Measurements from ENCODE around the gene SLC6A12. TPM values are rescaled to one million over a fixed set of nuclear protein-coding genes. Genes with fewer than 3 reads are reported as not detected.

Gene SLC6A12
- total and polyA plus RNA-seq, 2 donors (not counting 3 experiments of a cell fraction or from before 2014, with no cell fraction given), result not detected

DNA sequence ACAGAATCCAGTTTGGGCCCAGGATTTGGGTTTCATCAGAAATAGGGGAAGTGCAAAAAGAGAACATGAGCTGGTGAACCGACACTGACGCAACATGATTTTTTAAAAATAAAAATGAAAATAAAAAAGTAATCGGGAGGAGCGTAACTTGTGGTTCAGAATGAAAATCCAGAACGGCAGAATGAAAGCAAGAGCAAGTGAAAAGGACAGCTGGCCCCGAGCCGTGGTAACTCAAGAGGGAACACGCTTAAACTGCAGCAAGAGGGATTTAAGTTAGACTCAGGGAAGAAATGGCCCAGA, 1.6 kb downstream of the SLC6A12 start:
- DNase-seq (ENCODE audit: low read depth, low spot score), result no peak
- ChIA-PET CTCF (interaction anchor here (0.9 to 1.3 kb wide), 3 partner anchors 8 to 41 kb away, joined by 4 to 5 read pairs (median 4); no protein-coding TSS in a partner anchor), POLR2A (no interaction called here)
- Histone ChIP-seq H3K9me1 (replicated peaks; ENCODE audit: control insufficient read depth, extremely low read depth, insufficient read depth, low read length) (no peaks in the 10 kb centered on the region), H3K36me3 (ENCODE audit: control insufficient read depth in 2 of 2, extremely low read depth in 1 of 2, insufficient read depth in 2 of 2, low read length in 2 of 2) (no peaks in the 10 kb centered on the region), H3K79me2 (ENCODE audit: control insufficient read depth, insufficient read depth, low read length) (no peaks in the 10 kb centered on the region), H3K4me3 (replicated peaks in 1 of 3; ENCODE audit: insufficient read depth in 1 of 3, low read depth in 1 of 3, low read length in 3 of 3) (no peak overlapping the region), H2AFZ (ENCODE audit: low read depth, low read length) (no peak overlapping the region), H3K4me2 (ENCODE audit: insufficient read depth, low read length) (no peak overlapping the region), H3K27me3 (ENCODE audit: control insufficient read depth in 2 of 2, insufficient read depth in 2 of 2, low read length in 2 of 2) (no peaks in the 10 kb centered on the region), H3K9ac (replicated peaks; ENCODE audit: extremely low read depth, insufficient read depth, low read length) (no peak overlapping the region), H4K20me1 (replicated peaks; ENCODE audit: control insufficient read depth, extremely low read depth, insufficient read depth, low read length) (no peaks in the 10 kb centered on the region), H3K4me1 (ENCODE audit: control insufficient read depth, extremely low read depth, insufficient read depth, low read length) (no peaks in the 10 kb centered on the region), H3K9me3 (replicated peaks; ENCODE audit: control insufficient read depth, insufficient read depth, low read length) (no peaks in the 10 kb centered on the region), H3K27ac (ENCODE audit: insufficient read depth, low read depth, low read length) (no peak overlapping the region)
- BruUV-seq (replicated peaks), result no TSS peak
- TF ChIP-seq POLR2AphosphoS5 (IDR thresholded peaks at IDR 0.05; ENCODE audit: insufficient read depth, low read depth, low read length) (no peak), POLR2A (IDR thresholded peaks at IDR 0.05; ENCODE audit: low read depth, low read length) (no peak), EZH2 (IDR thresholded peaks at IDR 0.05; ENCODE audit: borderline replicate concordance, low read depth, low read length, severe bottlenecking) (no peak), MYC (IDR thresholded peaks at IDR 0.05; ENCODE audit: low read depth, low read length) (no peak)
- no peak for FAIRE-seq
- intact Hi-C loops (cut with micrococcal nuclease) (no loop called here), dilution Hi-C loops (cut with MboI; ENCODE audit: extremely low pct_ligation_motif_present, low sequenced_read_pairs) (no loop called here)

DNA sequence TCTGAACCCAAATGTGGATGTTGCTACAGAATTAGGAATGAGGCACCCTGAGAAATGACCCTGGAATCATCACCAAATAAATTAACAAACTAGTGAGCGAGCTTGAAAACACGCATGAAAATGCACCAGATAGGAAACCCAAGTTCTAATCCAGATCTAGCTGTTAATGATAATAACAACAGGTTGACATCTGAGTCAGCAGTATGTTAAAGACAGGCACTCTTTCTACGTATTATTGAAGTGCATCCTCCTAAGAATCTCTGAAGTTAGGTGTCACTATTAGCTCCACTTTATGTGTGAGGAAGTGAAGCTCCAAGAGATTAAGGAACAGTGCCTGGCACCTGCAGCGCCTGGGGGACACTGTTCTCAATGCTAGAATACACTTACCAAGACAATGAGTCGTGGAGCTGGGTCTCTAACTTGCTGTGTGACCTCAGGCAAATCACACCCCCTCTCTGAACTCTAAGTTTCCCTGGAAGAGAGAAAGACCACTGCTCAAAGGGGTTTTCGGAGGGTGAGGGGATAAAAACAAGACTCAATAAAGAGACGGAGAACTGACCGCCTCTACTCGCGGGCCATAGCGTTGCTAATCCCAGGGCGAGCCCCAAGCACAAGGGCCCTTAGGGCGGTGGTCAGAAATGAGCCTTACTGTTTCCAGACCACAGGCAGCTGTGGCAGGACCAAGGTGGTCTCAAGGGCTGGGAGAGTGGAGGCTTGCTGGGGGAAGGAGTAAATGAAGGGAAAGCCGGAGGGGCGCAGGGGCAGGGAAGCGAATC, 2.1 kb downstream of the SLC6A12 start:
- no peak for FAIRE-seq
- TF ChIP-seq POLR2A (IDR thresholded peaks at IDR 0.05; ENCODE audit: low read depth, low read length) (no peak), JUN (IDR thresholded peaks at IDR 0.05; ENCODE audit: borderline replicate concordance, insufficient read depth, insufficient read length, low read depth) (no peak)
- ChIA-PET CTCF (interaction anchor here (0.9 to 1.3 kb wide), 3 partner anchors 9 to 40 kb away, joined by 4 to 5 read pairs (median 4); no protein-coding TSS in a partner anchor), POLR2A (no interaction called here)
- H2AFZ ChIP-seq (ENCODE audit: low read depth, low read length), result no peak overlapping the region
- no peak for DNase-seq (ENCODE audit: low read depth, low spot score)
- no peak overlapping the region for H3K9ac ChIP-seq (replicated peaks; ENCODE audit: extremely low read depth, insufficient read depth, low read length)
- H3K79me2 ChIP-seq (ENCODE audit: control insufficient read depth, insufficient read depth, low read length), result no peaks in the 10 kb centered on the region
- no peaks in the 10 kb centered on the region for H3K36me3 ChIP-seq (ENCODE audit: control insufficient read depth in 2 of 2, extremely low read depth in 1 of 2, insufficient read depth in 2 of 2, low read length in 2 of 2)
- H3K4me1 ChIP-seq (ENCODE audit: control insufficient read depth, extremely low read depth, insufficient read depth, low read length), result no peaks in the 10 kb centered on the region
- H3K27me3 ChIP-seq (ENCODE audit: control insufficient read depth in 2 of 2, insufficient read depth in 2 of 2, low read length in 2 of 2), result no peaks in the 10 kb centered on the region
- intact Hi-C loops (cut with micrococcal nuclease), result no loop called here
- no peak overlapping the region for H3K4me2 ChIP-seq (ENCODE audit: insufficient read depth, low read length)
- no peaks in the 10 kb centered on the region for H3K9me3 ChIP-seq (replicated peaks; ENCODE audit: control insufficient read depth, insufficient read depth, low read length)
- dilution Hi-C loops (cut with MboI; ENCODE audit: extremely low pct_ligation_motif_present, low sequenced_read_pairs), result no loop called here
- no peak overlapping the region for H3K27ac ChIP-seq (ENCODE audit: insufficient read depth, low read depth, low read length)
- H3K4me3 ChIP-seq (replicated peaks in 1 of 3; ENCODE audit: insufficient read depth in 1 of 3, low read depth in 1 of 3, low read length in 3 of 3), result no peak overlapping the region
- H3K9me1 ChIP-seq (replicated peaks; ENCODE audit: control insufficient read depth, extremely low read depth, insufficient read depth, low read length), result no peaks in the 10 kb centered on the region
- no peaks in the 10 kb centered on the region for H4K20me1 ChIP-seq (replicated peaks; ENCODE audit: control insufficient read depth, extremely low read depth, insufficient read depth, low read length)
- BruUV-seq (replicated peaks), result no TSS peak

Data from endothelial cell of umbilical vein (primary cell).